ENCODE measurements around the gene VCAN.

Gene VCAN

DNA sequence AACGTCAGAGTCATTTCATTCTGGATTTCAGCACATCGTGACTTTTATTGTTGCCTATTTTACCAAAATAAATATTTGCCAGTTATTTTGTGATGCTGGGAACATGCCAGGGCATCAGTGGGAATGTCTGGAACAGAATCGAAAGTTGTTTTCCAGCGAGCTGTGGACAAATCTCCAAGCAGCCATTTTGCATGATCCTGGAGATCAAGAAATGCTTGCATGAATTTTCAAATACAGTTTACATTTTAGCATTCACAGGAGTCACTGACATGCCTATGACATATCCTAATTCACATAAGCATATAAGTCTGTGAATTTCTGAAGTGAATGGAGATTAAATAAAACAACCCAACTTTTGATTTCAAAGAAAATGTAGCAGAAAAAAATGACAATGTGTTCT is 119.4 kb downstream of the VCAN start:
- TF ChIP-seq, protein P1, sequence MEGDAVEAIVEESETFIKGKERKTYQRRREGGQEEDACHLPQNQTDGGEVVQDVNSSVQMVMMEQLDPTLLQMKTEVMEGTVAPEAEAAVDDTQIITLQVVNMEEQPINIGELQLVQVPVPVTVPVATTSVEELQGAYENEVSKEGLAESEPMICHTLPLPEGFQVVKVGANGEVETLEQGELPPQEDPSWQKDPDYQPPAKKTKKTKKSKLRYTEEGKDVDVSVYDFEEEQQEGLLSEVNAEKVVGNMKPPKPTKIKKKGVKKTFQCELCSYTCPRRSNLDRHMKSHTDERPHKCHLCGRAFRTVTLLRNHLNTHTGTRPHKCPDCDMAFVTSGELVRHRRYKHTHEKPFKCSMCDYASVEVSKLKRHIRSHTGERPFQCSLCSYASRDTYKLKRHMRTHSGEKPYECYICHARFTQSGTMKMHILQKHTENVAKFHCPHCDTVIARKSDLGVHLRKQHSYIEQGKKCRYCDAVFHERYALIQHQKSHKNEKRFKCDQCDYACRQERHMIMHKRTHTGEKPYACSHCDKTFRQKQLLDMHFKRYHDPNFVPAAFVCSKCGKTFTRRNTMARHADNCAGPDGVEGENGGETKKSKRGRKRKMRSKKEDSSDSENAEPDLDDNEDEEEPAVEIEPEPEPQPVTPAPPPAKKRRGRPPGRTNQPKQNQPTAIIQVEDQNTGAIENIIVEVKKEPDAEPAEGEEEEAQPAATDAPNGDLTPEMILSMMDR (IDR thresholded peaks at IDR 0.05; ENCODE audit: low read depth, low read length, missing control alignments) = no peak
- H3K4me3 ChIP-seq (replicated peaks; ENCODE audit: low read depth, low read length) = no peak overlapping the region
- DNase-seq (ENCODE audit: extremely low read depth, low read depth) = no peak

DNA sequence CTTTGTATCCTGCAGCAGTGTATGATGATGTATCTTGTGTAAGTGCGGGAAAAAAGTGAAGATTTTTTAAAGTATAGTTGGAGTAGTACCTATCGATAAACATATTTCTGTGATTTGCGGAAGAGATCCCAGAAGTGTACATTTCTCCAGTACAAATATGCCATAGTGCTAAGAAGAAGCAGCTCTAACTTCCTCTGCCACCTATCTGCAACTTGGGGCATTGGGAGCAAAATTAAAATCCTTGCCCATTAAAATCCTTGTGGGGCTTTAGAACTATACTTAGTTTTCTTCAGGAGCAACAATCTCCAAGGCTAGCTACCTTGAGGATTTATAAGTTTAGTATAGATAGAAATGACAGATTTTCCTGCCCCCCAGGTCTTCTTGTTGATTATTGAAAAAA is 123.7 kb downstream of the VCAN start:
- no peak overlapping the region for H3K4me3 ChIP-seq (replicated peaks; ENCODE audit: low read depth, low read length)
- DNase-seq (ENCODE audit: extremely low read depth, low read depth) = no peak
- TF ChIP-seq, protein P1 (IDR thresholded peaks at IDR 0.05; ENCODE audit: low read depth, low read length, missing control alignments) = no peak

DNA sequence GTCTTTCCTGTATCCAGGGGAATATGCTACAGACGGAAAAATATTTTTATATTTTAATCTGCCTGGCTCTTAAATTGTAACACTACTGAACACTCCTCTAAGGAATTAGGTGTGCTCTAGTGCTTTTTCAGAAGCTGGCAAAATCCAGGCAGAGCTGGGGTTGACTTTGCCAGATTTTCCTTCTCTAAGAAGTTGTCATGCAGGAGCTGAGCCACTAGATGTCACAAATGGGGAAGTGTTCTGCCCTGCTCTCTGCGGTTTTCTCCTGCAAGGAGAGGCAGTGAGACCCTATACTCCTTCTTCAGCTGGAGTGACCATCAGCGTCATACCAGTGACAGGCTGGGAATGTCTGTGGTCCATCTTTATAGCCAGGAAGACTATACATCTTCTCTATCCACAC is 136.6 kb downstream of the VCAN start:
- H3K4me3 ChIP-seq (replicated peaks; ENCODE audit: low read depth, low read length) = no peak overlapping the region
- DNase-seq (ENCODE audit: extremely low read depth, low read depth) = peak; percentile 17
- TF ChIP-seq, protein P1 (IDR thresholded peaks at IDR 0.05; ENCODE audit: low read depth, low read length, missing control alignments) = peak; percentile 58

DNA sequence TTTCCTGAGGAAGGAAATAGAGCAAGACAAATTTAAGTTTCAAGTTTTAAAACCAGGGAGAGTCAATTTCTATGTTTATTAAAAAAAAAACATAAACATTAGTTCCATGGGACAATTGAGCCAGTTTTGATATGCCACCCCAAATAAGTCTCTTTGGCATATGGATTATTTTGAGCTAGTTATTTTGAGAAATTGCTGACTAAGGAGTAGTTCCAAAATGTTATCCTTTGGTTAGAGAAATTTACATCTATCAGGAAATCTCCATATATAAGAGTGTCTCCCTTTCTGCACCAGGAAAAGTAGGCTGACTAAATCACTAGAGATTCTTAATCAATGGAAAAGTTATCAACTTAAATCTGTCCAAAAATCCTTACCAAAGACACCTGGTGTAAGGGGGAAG is 143.3 kb downstream of the VCAN start:
- no peak overlapping the region for H3K4me3 ChIP-seq (replicated peaks; ENCODE audit: low read depth, low read length)
- TF ChIP-seq, protein P1 (IDR thresholded peaks at IDR 0.05; ENCODE audit: low read depth, low read length, missing control alignments) = no peak
- no peak for DNase-seq (ENCODE audit: extremely low read depth, low read depth)

DNA sequence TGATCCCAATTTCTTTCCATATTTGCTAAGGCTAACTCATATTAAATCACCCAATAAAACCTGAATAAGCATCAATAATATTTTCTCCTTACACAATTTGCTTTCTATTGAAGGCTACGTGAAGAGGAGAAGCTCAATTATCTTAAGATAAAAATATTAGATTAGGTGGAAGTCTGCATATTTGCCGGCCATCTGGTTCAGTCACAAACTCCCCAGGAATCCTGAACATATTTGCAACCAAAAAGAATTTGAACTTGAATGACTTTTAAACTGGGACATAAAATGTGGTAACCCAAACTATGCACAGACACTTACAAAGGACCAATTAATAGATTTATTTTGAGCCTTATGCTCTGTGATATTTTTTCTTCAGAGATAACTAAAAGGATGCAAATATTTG is 156.8 kb downstream of the VCAN start:
- no peak overlapping the region for H3K4me3 ChIP-seq (replicated peaks; ENCODE audit: low read depth, low read length)
- TF ChIP-seq, protein P1 (IDR thresholded peaks at IDR 0.05; ENCODE audit: low read depth, low read length, missing control alignments) = no peak
- DNase-seq (ENCODE audit: extremely low read depth, low read depth) = no peak
